ENCODE data around the gene TRAPPC3L.

Gene TRAPPC3L

GRCh38 chr6:116515141-116515540 lies 30.3 kb downstream of the TRAPPC3L start:
- TF ChIP-seq CTCF (conservative IDR thresholded peaks at IDR 0.05) = no peak
- TF ChIP-seq ZFX (IDR thresholded peaks at IDR 0.05) = no peak
- H3K27ac ChIP-seq = no peak overlapping the region

GRCh38 chr6:116514111-116514510 lies 31.4 kb downstream of the TRAPPC3L start:
- no peak for TF ChIP-seq ZFX (IDR thresholded peaks at IDR 0.05)
- TF ChIP-seq CTCF (conservative IDR thresholded peaks at IDR 0.05) = no peak
- no peak overlapping the region for H3K27ac ChIP-seq

GRCh38 chr6:116513224-116513875 lies 32.1 kb downstream of the TRAPPC3L start:
- no peak overlapping the region for H3K27ac ChIP-seq
- TF ChIP-seq ZFX (IDR thresholded peaks at IDR 0.05) = no peak
- TF ChIP-seq CTCF (conservative IDR thresholded peaks at IDR 0.05) = no peak

- TF ChIP-seq CTCF (conservative IDR thresholded peaks at IDR 0.05) = no peak
- no peak for TF ChIP-seq ZFX (IDR thresholded peaks at IDR 0.05)
- no peak overlapping the region for H3K27ac ChIP-seq
These were observed 32.8 kb downstream of the TRAPPC3L start for GRCh38 chr6:116512734-116513133.

GRCh38 chr6:116512111-116512559 lies 33.3 kb downstream of the TRAPPC3L start:
- TF ChIP-seq CTCF (conservative IDR thresholded peaks at IDR 0.05) (no peak), ZFX (IDR thresholded peaks at IDR 0.05) (no peak)
- no peak overlapping the region for H3K27ac ChIP-seq

GRCh38 chr6:116511424-116512110 lies 33.9 kb downstream of the TRAPPC3L start, which contains the start of gene CALHM5:
Gene CALHM5, plus strand, starts transcription at chr6:116511639. Its CDS starts 58 bp downstream, at chr6:116511697.
- no peak within 1 kb of the TSS for H3K27ac ChIP-seq
- TF ChIP-seq ZFX (IDR thresholded peaks at IDR 0.05) = no peak
- peak; percentile 60 for TF ChIP-seq CTCF (conservative IDR thresholded peaks at IDR 0.05)

GRCh38 chr6:116508527-116508926 lies 37.0 kb downstream of the TRAPPC3L start:
- no peak for TF ChIP-seq ZFX (IDR thresholded peaks at IDR 0.05)
- TF ChIP-seq CTCF (conservative IDR thresholded peaks at IDR 0.05) = no peak
- H3K27ac ChIP-seq = no peak overlapping the region
